ENCODE data around the gene ARHGAP26. TPM values are rescaled to one million over a fixed set of nuclear protein-coding genes. Genes with fewer than 3 reads are reported as not detected.

Gene ARHGAP26
- polyA plus RNA-seq, 1 donor (not counting 4 experiments of a cell fraction or from before 2014, with no cell fraction given) = 3.9 TPM

- H3K4me1 ChIP-seq (ENCODE audit: control insufficient read depth, extremely low read depth, insufficient read depth, low read length) = peaks cover 26% of the 10 kb centered on the region
- dilution Hi-C loops (cut with MboI; ENCODE audit: extremely low pct_ligation_motif_present, low sequenced_read_pairs) = no loop called here
- no peak overlapping the region for H3K4me2 ChIP-seq (ENCODE audit: control insufficient read depth, extremely low read depth, insufficient read depth, low read depth, low read length)
- H3K79me2 ChIP-seq (ENCODE audit: control insufficient read depth, insufficient read depth, low read length) = no peaks in the 10 kb centered on the region
- H4K20me1 ChIP-seq (ENCODE audit: control insufficient read depth, extremely low read depth, insufficient read depth, low read length) = no peaks in the 10 kb centered on the region
- H3K4me3 ChIP-seq (ENCODE audit: control insufficient read depth in 2 of 3, extremely low read depth in 1 of 3, insufficient read depth in 2 of 3, low read depth in 1 of 3, low read length in 3 of 3) = no peak overlapping the region
- no peak overlapping the region for H2AFZ ChIP-seq (ENCODE audit: control insufficient read depth, low read length)
- no peaks in the 10 kb centered on the region for H3K36me3 ChIP-seq (ENCODE audit: control insufficient read depth in 2 of 2, extremely low read depth in 1 of 2, insufficient read depth in 2 of 2, low read length in 2 of 2)
- H3K9me1 ChIP-seq (ENCODE audit: control insufficient read depth, extremely low read depth, insufficient read depth, low read length) = no peaks in the 10 kb centered on the region
- H3K27me3 ChIP-seq (ENCODE audit: control insufficient read depth, extremely low read depth, insufficient read depth, low read length) = no peaks in the 10 kb centered on the region
- no peak for TF ChIP-seq EZH2 (IDR thresholded peaks at IDR 0.05; ENCODE audit: low read length)
- TF ChIP-seq CTCF (optimal IDR thresholded peaks at IDR 0.05 in 1 of 3, IDR thresholded peaks at IDR 0.05 in 1 of 3, conservative IDR thresholded peaks at IDR 0.05 in 1 of 3; ENCODE audit: extremely low read depth in 1 of 3, insufficient read depth in 2 of 3, low read length in 3 of 3) = no peak
- H3K27ac ChIP-seq (ENCODE audit: control insufficient read depth, insufficient read depth, low read length) = no peak overlapping the region
- FAIRE-seq (no peak), DNase-seq (ENCODE audit: low read depth, low spot score) (no peak)
- H3K9me3 ChIP-seq (ENCODE audit: control insufficient read depth, low read depth, low read length) = no peaks in the 10 kb centered on the region
- no peak overlapping the region for H3K9ac ChIP-seq (ENCODE audit: control insufficient read depth, extremely low read depth, insufficient read depth, low read length)
Observed at GRCh38 chr5:142819292-142819691, 49.1 kb downstream of the ARHGAP26 start.

DNA sequence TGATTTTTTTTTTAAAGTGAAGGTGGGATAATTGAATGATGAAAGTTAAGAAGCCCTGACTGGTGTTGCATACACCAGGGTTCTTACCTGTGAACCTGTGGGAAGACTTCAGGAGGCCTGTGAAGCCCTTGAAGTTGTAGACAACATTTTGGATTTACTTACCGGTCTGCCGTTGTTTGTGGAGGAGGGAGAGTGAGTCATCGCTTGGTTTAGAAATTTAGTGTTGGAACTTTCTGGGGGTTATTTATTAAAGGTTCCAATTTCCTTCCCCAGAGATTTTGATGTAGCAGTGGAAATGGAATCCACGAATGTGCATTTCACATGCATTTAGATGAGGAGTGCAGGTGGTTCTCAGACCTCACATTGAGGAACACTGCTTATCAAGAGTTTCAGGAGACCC lies 49.6 kb downstream of the ARHGAP26 start:
- TF ChIP-seq EZH2 (IDR thresholded peaks at IDR 0.05; ENCODE audit: low read length) (no peak), CTCF (optimal IDR thresholded peaks at IDR 0.05 in 1 of 3, IDR thresholded peaks at IDR 0.05 in 1 of 3, conservative IDR thresholded peaks at IDR 0.05 in 1 of 3; ENCODE audit: extremely low read depth in 1 of 3, insufficient read depth in 2 of 3, low read length in 3 of 3) (no peak)
- Histone ChIP-seq H3K9me1 (ENCODE audit: control insufficient read depth, extremely low read depth, insufficient read depth, low read length) (no peaks in the 10 kb centered on the region), H3K9me3 (ENCODE audit: control insufficient read depth, low read depth, low read length) (no peaks in the 10 kb centered on the region), H3K4me2 (ENCODE audit: control insufficient read depth, extremely low read depth, insufficient read depth, low read depth, low read length) (no peak overlapping the region), H3K27ac (ENCODE audit: control insufficient read depth, insufficient read depth, low read length) (no peak overlapping the region), H3K36me3 (ENCODE audit: control insufficient read depth in 2 of 2, extremely low read depth in 1 of 2, insufficient read depth in 2 of 2, low read length in 2 of 2) (no peaks in the 10 kb centered on the region), H4K20me1 (ENCODE audit: control insufficient read depth, extremely low read depth, insufficient read depth, low read length) (no peaks in the 10 kb centered on the region), H3K4me1 (ENCODE audit: control insufficient read depth, extremely low read depth, insufficient read depth, low read length) (peaks cover 26% of the 10 kb centered on the region), H3K4me3 (ENCODE audit: control insufficient read depth in 2 of 3, extremely low read depth in 1 of 3, insufficient read depth in 2 of 3, low read depth in 1 of 3, low read length in 3 of 3) (no peak overlapping the region), H2AFZ (ENCODE audit: control insufficient read depth, low read length) (no peak overlapping the region), H3K27me3 (ENCODE audit: control insufficient read depth, extremely low read depth, insufficient read depth, low read length) (no peaks in the 10 kb centered on the region), H3K79me2 (ENCODE audit: control insufficient read depth, insufficient read depth, low read length) (no peaks in the 10 kb centered on the region), H3K9ac (ENCODE audit: control insufficient read depth, extremely low read depth, insufficient read depth, low read length) (no peak overlapping the region)
- DNase-seq (ENCODE audit: low read depth, low spot score) (no peak), FAIRE-seq (no peak)
- dilution Hi-C loops (cut with MboI; ENCODE audit: extremely low pct_ligation_motif_present, low sequenced_read_pairs) = no loop called here

Data from keratinocyte (primary cell).